GM21576 (cell line): ENCODE results near the gene FGF12.
"Not testable (repeated sequence)": the region's sequence is repeated elsewhere in the genome, so short reads cannot be mapped to it uniquely, and the experiment has no call there.

Experiments used
- ATAC-seq: cut with Tn5 transposase; IDR thresholded peaks from one replicate; pipeline ENCODE4 v1.9.1; 2021; ENCODE audit warnings: mild to moderate bottlenecking, moderate library complexity; ENCODE audit not compliant: unreplicated experiment

The FGF12 gene

DNA sequence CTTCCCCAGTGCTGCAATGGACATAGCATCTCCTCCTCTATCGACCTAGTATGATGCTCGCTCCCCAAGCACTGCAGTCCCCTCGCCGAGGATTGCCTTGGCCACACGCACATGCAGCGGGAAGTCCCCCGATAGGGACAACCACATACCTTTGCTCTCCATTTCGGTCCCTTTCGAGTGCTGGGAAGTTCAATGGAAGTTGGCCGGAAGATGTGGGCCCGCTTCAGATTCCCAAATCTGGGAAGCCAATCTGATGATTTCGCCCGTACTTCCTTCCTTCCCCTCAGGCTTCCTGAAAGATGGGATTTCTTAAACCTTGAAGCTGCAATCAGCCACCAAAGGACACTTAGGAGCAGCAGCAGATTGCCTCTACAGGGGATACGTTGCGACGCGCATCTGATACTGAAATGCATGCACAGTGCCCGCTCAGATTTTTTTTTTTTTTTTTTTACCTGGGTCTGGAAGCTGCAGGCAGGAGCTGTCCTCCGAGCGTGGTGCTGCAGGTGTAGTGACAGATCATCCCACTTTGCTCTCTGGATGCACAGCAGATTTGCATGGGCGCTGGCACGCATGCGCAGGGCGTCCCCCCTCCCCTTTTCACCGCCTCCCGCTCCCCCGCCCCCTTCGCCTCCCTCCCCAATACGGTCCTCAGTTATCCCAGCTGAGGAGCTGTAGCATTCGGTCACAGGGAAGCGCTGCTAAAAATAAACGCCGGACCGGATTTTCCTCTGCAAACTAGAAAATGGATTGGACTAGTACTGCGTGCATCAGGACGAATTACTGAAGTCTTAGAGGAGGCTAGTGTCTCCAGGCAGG is at the start of gene FGF12:
Gene FGF12, minus strand, starts transcription at position 510 of the 816 bp plus-strand sequence.
- no peak for ATAC-seq

DNA sequence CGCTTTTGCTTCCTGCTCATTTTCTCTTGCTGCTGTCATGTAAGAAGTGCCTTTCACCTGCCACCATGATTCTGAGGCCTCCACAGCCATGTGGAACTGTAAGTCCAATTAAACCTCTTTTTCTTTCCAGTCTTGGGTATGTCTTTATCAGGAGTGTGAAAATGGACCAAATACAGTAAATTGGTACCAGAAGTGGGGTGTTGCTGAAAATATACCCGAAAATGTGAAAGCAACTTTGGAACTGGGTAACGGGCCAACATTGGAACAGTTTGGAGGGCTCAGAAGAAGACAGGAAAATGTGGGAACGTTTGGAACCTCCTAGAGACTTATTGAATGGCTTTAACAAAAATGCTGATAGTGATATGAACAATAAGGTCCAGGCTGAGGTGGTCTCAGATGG is 47.0 kb upstream of the FGF12 start:
- ATAC-seq: not testable (repeated sequence)

DNA sequence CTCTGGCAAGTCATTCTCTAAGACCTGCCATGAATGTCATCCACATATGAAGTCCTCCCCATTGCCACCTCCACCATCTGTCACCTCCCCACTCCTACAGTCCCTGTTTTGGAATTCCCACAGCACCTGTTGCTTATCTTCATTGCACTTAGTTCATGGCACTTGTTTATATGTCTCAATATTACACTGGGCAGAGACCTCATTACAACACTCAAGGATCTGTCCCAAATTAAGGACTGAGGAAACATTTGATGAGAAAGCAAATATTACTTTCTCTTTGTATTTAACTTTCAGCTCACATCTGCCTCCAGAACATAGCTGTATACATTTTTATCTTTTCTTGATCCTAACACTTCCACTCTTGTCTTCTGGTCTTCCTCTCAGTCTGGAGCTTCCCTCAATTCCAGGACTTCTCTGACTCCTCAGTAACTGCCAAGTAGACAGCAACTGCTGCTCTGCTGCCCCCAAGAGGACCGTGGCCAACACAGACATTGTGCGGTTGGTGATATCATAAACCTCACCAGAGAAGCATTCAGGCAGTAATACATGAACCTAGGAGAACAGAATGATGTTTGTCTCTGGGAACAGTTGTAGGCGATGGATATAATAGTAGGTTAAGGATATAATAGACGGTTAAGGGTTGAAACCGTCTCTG is 45.0 kb upstream of the FGF12 start:
- ATAC-seq: no peak

DNA sequence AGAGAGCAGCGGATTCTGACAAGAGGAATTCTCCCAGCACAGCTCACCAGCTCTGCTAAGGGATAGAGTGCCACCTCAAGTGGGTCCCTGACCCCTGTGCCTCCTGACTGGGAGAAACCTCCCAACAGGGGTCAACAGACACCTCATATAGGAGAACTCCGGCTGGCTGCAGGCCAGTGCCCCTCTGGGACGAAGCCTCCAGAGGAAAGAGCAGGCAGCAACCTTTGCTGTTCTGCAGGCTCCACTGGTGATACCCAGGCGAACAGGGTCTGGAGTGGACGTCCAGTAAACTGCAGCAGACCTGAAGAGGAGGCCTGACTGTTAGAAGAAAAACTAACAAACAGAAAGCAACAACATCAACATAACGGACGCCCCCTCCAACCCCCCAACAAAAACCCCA is 31.3 kb upstream of the FGF12 start:
- ATAC-seq: no peak

DNA sequence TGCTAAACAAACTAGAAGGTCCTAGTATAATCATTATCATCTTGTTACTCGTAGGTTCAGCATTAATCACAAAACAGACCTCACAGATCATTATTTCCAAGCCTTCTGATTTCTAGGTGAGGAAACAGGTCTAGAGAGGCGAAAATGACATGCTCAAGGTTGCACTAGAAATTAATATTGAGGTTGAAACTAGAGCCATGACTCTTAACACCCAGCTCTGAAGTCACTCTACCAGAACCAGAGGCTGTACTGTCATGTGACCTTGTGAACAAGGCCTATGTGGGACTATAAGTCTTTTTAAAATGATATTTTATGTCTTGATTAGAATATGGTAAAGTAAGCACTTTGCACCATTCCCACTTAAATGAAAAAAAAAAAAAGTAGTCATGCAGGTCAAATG is 23.8 kb upstream of the FGF12 start:
- ATAC-seq: no peak

DNA sequence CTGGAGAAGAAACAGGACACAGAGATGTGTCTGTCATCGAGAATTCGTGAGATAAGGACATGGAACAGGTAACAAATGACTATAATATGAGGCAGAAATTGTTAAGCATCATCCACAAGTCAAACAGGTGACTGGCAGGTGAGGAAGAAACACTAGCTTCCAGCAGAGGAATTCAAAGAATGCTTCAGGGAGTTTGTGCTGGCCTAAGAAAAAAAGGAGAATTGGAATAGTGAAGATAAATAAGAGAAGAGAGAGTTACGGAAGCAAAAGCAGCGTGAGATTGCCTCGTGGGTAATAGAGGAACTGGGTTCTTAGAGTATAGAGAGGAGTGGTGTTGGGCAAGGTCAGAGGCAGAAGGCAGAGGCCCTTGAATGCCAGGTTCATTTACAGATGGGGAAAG is 22.9 kb upstream of the FGF12 start:
- no peak for ATAC-seq

DNA sequence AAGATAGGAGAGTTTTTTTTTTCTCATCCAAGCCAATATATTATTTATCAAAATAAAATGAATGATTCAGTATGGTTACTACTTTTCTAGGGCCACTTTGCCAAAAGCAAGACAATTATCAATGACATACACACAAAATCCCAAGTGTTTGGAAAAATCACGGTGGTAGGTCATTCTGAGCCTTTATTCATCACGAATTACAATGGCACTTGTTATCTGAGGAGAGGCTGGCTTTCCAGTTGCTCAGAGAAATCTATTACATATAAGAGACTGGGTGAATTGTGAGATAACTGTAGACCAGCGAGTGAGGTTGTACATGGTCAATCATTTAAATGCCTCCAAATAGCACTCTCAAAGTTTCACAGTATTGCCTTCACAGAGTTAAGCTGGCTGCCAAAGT is 20.4 kb upstream of the FGF12 start:
- no peak for ATAC-seq

DNA sequence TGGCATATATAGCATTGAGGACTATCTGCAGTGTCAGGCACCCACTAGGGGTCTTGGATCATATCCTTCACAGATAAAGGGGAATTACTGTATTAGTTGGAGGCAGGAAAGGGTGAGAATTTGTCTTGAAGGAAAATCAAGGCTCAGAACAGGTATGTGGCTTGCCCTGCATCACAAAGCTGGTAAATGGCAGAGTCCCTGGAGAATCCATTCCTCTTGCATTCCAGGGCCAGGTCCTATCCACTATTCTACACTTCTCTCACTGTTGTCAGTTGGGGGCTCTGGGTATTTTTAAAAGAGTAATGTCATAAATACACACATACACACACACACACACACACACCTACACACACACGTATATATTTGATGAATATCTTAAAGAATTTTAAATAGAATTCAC is 19.8 kb upstream of the FGF12 start:
- ATAC-seq: no peak

DNA sequence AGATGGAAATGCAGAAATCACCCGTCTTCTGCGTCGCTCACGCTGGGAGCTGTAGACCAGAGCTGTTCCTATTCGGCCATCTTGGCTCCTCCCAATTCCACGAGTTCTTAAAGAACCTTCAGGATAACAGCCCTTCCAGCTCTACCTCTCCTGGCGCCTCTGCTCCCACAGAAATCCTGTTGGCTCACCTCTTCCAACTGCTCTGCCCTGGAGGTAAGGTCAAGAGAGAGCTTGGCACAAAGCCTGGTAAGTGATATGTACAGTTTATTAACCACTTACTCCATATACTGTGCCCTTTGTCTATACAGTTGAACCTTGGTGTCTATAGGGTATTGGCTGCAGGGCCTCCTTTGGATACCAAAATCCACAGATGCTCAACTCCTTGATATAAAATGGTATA is 17.8 kb upstream of the FGF12 start:
- no peak for ATAC-seq

DNA sequence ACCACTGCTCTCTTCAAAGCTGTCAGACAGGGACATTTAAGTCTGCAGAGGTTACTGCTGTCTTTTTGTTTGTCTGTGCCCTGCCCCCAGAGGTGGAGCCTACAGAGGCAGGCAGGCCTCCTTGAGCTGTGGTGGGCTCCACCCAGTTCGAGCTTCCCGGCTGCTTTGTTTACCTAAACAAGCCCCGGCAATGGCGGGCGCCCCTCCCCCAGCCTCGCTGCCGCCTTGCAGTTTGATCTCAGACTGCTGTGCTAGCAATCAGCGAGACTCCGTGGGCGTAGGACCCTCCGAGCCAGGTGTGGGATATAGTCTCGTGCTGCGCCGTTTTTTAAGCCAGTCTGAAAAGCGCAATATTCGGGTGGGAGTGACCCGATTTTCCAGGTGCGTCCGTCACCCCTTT is 17.3 kb upstream of the FGF12 start:
- ATAC-seq: not testable (repeated sequence)

DNA sequence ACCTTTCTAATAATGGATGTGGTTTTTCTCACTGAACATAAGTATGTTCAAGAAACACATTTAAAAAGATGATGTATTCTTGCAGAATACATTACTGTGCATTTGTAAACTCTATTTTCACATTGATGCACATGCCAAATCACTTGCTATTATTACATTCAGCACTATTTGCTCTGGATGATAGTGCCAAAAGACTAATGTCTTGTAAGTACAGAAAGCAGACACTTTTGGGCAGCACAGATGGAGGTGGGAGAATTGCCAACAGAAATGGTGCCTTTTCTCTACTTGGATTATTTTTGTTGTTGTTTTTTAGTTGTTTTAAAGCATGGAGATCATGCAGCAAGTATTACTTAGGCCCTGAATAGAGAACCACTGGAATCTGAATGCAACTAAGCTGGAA is 10.2 kb upstream of the FGF12 start:
- ATAC-seq: no peak

DNA sequence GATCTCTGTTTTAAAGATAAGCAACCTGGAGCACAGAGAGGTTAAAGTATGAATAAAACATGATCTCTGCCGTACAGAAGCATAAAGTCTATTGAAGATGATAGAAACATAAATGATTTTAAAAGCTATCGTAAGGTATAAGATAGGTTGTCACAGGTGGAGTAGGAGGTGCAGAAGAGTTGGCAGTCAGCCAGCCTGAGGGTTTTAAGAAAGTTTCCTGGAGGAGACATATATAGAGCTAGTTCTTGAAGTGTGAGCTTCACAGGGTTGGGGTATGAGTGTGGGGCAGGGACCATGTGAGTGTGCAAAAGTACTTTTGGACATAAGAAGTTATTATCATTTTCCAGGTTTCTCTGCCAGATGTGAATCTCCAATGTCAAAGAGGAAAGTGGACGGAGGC is 3.9 kb upstream of the FGF12 start:
- ATAC-seq: no peak

DNA sequence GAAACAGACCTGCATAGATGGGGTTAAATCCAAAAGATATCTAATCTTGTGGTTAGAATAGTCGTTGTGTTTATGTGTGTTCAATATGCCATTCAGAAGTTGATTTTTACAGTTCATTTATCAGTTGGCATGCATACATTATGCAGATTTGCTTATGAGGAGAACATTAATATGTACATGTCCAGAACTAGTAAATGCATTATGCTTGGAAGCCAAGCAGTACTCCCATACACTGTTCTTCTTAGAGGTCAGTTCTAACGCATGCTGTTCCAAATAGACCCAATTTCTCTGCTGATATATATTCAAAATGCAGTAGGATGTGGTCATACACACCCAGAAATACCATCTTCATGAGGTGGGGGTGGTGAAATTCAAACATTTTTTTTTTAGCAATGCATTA is 956 bp downstream of the FGF12 start:
- no peak for ATAC-seq

DNA sequence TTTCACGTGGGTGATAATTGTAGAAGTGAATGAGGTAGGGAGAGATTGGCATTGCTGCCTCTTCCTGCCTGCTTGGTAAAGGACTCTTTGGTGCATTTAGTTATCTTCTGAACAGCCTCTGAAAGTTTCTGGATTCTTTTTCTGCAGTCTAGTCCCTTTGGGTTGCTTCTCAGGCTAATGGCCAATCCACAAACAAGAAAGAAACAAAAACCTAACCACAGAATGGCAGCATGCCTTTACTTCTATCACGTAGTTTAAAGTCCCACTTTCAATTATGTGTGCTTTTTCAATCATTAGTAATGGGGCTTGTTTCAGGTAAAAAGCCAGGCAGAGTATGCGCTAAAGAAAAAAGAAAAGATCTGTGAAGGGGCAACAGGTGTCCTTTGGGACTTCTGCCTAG is 7.4 kb downstream of the FGF12 start:
- ATAC-seq: no peak

DNA sequence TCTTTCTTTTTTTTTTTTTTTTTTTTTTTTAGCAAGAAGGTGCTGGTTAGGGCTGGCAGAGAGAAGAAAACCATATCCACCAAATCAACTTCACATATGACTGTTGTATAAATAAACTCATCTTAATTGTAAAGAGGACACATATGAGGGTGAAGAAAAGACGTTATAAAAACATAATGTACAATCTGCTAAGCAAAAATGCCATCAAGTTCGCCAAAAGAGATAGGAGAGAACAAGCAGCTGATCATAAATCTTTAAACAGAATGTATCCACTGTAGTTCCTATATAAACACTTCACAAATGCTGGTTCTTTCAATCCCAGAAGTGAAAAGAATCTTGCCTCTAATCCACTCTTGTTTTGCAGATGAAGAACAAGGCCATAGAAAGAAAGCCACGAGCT is 9.2 kb downstream of the FGF12 start:
- ATAC-seq: no peak

DNA sequence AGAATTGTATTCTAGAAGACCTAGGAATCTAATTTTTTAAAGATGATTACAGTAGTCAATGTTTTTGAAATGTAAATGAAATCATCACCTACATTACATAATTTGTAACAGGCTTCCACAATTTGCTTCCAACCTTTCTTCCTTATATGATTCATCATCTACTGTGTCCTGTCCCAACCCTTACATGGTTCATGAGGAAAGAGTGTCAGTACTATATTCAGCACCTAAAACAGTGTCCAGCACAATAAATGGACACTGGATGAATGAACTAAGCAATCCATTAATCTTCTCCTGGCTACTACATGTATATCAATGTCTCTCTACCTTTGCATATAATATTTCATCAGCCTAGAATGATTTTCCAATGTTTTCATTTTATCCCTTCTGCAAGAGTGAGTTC is 12.2 kb downstream of the FGF12 start:
- no peak for ATAC-seq

DNA sequence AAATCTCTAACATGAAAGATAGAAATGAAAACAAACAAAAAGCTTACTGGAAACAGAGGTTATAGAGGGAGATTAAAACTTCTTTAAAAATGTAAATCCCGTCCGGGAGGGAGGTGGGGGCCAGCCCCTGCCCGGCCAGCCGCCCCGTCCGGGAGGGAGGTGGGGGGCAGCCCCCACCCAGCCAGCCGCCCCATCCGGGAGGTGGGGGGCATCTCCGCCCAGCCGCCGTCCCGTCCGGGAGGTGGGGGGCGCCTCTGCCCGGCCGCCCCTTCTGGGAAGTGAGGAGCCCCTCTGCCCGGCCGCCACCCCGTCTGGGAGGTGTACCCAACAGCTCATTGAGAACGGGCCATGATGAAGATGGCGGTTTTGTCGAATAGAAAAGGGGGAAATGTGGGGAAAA is 16.2 kb downstream of the FGF12 start:
- not testable (repeated sequence) for ATAC-seq

DNA sequence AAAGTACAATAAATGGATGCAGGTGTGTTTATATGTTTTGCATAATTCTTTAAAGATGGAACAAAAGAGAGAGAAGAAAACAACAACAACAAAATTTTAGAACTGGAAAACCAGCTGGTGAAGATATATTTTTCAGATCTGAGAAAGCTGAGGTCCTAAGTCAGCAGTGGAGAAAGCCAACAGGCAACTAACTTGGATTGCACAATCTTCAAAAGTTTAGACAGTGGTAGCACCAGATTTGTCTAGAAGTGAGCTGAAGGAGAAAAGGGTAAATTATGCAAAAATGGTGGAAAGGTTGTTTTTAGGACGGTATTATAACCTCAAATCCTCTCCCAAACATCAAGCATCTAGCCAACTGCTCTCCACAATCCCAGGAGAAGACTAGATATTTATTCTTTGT is 17.0 kb downstream of the FGF12 start:
- no peak for ATAC-seq

DNA sequence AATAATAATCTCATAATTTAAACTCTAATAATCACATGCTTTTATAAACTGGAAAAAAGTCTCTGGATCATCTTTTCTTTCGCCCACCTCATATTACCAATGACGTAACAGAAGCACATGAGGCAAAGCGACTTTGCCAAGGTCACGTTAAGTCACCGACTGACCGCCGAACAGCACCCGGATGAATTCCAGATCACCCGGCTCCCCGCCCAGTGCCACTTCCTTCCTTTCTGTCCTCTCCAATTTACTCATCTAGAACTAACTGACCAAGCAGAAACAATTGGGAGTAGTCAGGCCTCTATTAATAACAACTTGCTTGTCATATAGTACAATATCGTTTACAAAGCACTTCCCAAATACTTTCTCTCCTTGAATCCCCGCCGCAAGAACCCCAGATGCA is 21.1 kb downstream of the FGF12 start:
- no peak for ATAC-seq

DNA sequence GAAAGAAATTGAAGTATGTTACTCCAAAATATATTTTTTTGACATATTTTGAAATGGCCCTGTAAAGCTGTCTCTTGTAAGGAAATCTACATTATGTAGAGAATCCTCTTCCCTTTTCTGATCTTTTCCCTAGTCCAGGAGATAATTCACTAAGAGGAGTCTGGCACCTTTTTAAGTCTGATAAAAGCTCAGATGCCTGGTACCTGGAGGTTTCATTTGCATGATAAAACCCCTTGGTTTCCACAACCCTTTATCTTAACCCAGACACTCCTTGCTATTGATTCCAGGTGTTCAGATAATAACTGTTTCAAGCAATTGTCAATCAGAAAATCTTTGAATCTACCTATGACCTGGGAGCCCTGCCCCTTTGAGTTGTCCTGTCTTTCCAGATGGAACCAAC is 26.5 kb downstream of the FGF12 start:
- no peak for ATAC-seq

DNA sequence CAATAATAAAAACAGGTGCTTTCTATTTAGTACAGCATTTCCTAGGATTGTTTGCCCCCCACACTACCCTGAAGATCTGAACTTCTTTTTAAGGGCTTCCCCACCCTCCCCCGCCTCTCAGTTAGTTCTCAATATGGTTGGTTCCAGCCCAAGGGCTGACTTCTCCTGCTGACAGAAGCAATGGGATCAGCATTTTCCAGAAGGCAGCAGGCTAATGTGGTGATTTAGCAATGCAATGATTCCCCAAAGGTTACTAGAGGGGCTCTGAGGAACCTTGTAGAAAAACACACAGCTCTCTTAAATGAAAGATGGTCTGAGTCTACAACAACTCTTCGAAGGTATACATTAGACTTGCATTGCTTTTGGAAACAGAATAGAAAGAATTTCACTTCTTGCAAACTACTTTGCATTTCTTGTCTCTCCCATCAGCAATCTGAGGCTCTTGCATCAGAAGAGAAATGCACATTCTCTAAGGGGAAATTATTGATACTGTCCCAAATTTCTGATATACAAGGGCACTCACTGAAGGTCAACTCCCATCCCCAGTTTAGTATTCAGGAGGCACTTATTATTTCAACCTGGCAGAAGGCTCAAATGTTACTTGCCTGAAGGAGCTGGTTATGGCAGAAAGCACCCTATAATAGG is 30.3 kb downstream of the FGF12 start:
- ATAC-seq: no peak

DNA sequence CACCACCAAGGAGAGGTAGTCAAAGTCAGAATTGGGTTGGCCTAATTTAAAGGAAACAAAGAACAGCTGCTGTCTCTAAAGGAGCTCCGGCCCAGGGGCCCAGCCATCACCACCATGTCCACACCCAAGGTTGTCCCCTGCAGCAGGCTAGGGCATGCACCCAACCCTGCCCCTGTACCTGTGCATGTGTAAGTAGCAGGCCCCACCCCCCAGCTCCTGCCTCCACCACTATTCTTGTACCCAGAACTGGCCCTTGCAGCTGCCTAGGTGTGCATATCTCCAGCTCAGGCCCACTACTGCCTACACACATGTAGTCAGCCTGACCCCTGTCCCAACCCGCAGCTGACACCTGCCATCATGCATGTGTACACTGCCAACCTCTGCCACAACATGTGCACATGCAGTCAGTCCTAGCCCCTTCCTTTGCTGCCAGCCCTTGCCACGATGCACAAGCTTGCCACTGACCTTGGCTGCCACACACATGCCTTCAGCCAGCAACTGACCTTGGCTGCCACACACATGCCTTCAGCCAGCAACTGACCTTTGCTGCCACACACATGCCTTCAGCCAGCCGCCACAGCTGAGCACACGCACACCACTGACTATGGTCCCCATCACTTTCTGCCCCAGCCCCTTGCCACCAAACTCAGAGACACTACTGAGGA is 39.7 kb downstream of the FGF12 start:
- no peak for ATAC-seq
